A549 (cell line): Measurements from ENCODE around the gene TCFL5.

Experiments used
- CTCF ChIP-seq: fragments of >200 bp; sonication (Bioruptor Twin); formaldehyde crosslinking; IDR thresholded peaks from 3 replicates; pipeline ENCODE4 v1.5.1; 2016
- MYC ChIP-seq: IDR thresholded peaks from 2 replicates; pipeline ENCODE4 v1.6.1; 2012; ENCODE audit warnings: mild to moderate bottlenecking, inconsistent platforms, low read length, improper control_type of control experiment, borderline replicate concordance
- POLR2A ChIP-seq: IDR thresholded peaks from 2 replicates; pipeline ENCODE4 v1.6.1; 2012; ENCODE audit warnings: mild to moderate bottlenecking, low read length
- ZFP36 ChIP-seq: fragments of 450-650 bp; IDR thresholded peaks from 2 replicates; pipeline ENCODE4 v1.6.1; 2014; ENCODE audit warnings: borderline replicate concordance; ENCODE audit not compliant: partially characterized antibody

GRCh38 chr20:62799873-62800272 is 61.7 kb downstream of the TCFL5 start:
- TF ChIP-seq CTCF = no peak
- TF ChIP-seq ZFP36 = no peak
- no peak for TF ChIP-seq MYC
- TF ChIP-seq POLR2A = no peak
